HEK293 (cell line): ENCODE results near the gene ZNF32.

ENCODE experiments used
- CTCF ChIA-PET: fragments of 350-600 bp; formaldehyde crosslinking; extraction: SDS; loops from one replicate; lab custom pipeline; 2021; ENCODE audit warnings: antibody characterized with exemption; lab: Yijun Ruan, JAX
- POLR2A ChIA-PET: fragments of 300-600 bp; formaldehyde crosslinking; extraction: SDS; loops from one replicate; lab custom pipeline; 2020; ENCODE audit warnings: antibody characterized with exemption, inconsistent platforms; lab: Yijun Ruan, JAX
- H3K27ac ChIP-seq: fragments of 200-500 bp; sonication (Bioruptor generic); 2 replicates; pipeline ENCODE4 v1.5.1; 2014; ENCODE audit warnings: low read depth, low read length, control low read depth, inconsistent platforms; ENCODE audit errors: extremely low read depth
- H3K36me3 ChIP-seq, 2 experiments: fragments of 200-500 bp in 1 of 2; sonication (Bioruptor generic) in 1 of 2; 1 replicate in 1 of 2; 2 replicates in 1 of 2; pipeline ENCODE4 v1.5.1; 2014 to 2017; ENCODE audit warnings: inconsistent platforms in 2 of 2, low read length in 2 of 2; ENCODE audit not compliant: control insufficient read depth in 2 of 2, insufficient read depth in 1 of 2
- H3K4me1 ChIP-seq: fragments of 200-500 bp; sonication (Bioruptor generic); 2 replicates; pipeline ENCODE4 v1.5.1; 2014; ENCODE audit warnings: mild to moderate bottlenecking, low read length, inconsistent platforms; ENCODE audit not compliant: control insufficient read depth, insufficient read depth
- H3K4me3 ChIP-seq: 2 replicates; pipeline ENCODE4 v1.5.1; 2011; ENCODE audit warnings: low read depth, mild to moderate bottlenecking, control low read depth, low read length, moderate library complexity
- H3K9me3 ChIP-seq: fragments of 200-500 bp; sonication (Bioruptor generic); 2 replicates; pipeline ENCODE4 v1.5.1; 2014; ENCODE audit warnings: low read depth, low read length, inconsistent platforms; ENCODE audit not compliant: control insufficient read depth, insufficient read depth
- EGR2 ChIP-seq: fragments of 450-650 bp; formaldehyde crosslinking; IDR thresholded peaks from 2 replicates; pipeline ENCODE4 v1.5.1; 2016; ENCODE audit warnings: low read depth, missing biosample characterization, missing genetic modification characterization
- GFI1B ChIP-seq: fragments of 450-650 bp; formaldehyde crosslinking; IDR thresholded peaks from 2 replicates; pipeline ENCODE4 v1.5.1; 2016; ENCODE audit warnings: missing biosample characterization, missing genetic modification characterization
- KLF9 ChIP-seq: fragments of 450-650 bp; formaldehyde crosslinking; IDR thresholded peaks from 2 replicates; pipeline ENCODE4 v1.5.1; 2016; ENCODE audit warnings: missing biosample characterization, missing genetic modification characterization, low read depth
- OVOL3 ChIP-seq: fragments of 450-650 bp; formaldehyde crosslinking; IDR thresholded peaks from 2 replicates; pipeline ENCODE4 v1.5.1; 2016; ENCODE audit warnings: missing biosample characterization, missing genetic modification characterization
- SCRT2 ChIP-seq: fragments of 450-650 bp; formaldehyde crosslinking; IDR thresholded peaks from 2 replicates; pipeline ENCODE4 v1.5.1; 2016; ENCODE audit warnings: missing biosample characterization, missing genetic modification characterization
- YY2 ChIP-seq: fragments of 450-650 bp; formaldehyde crosslinking; IDR thresholded peaks from 2 replicates; pipeline ENCODE4 v1.5.1; 2016; ENCODE audit warnings: missing biosample characterization, missing genetic modification characterization
- ZNF114 ChIP-seq: fragments of 450-650 bp; formaldehyde crosslinking; IDR thresholded peaks from 2 replicates; pipeline ENCODE4 v1.5.0; 2017; ENCODE audit warnings: missing biosample characterization, missing genetic modification characterization
- ZNF184 ChIP-seq: fragments of 450-650 bp; IDR thresholded peaks from 2 replicates; pipeline ENCODE4 v1.5.1; 2018; ENCODE audit warnings: missing biosample characterization, mild to moderate bottlenecking, missing genetic modification characterization
- ZNF473 ChIP-seq: fragments of 450-650 bp; formaldehyde crosslinking; IDR thresholded peaks from 2 replicates; pipeline ENCODE4 v1.5.1; 2017; ENCODE audit warnings: missing biosample characterization, missing genetic modification characterization
- ZNF501 ChIP-seq: fragments of 450-650 bp; formaldehyde crosslinking; IDR thresholded peaks from 2 replicates; pipeline ENCODE4 v1.5.1; 2016; ENCODE audit warnings: missing biosample characterization, missing genetic modification characterization
- ZNF510 ChIP-seq: fragments of 450-650 bp; formaldehyde crosslinking; IDR thresholded peaks from 2 replicates; pipeline ENCODE4 v1.5.1; 2018; ENCODE audit warnings: mild to moderate bottlenecking, missing genetic modification characterization, missing biosample characterization; ENCODE audit not compliant: insufficient replicate concordance
- ZNF555 ChIP-seq: fragments of 450-650 bp; formaldehyde crosslinking; conservative IDR thresholded peaks from 2 replicates; pipeline ENCODE4 v1.5.1; 2017; ENCODE audit warnings: missing biosample characterization, mild to moderate bottlenecking, missing genetic modification characterization, inconsistent platforms
- ZNF623 ChIP-seq: fragments of 450-650 bp; formaldehyde crosslinking; IDR thresholded peaks from 2 replicates; pipeline ENCODE4 v1.5.1; 2016; ENCODE audit warnings: missing biosample characterization, missing genetic modification characterization
- ZNF626 ChIP-seq: fragments of 450-650 bp; sonication (Bioruptor Pico); formaldehyde crosslinking; IDR thresholded peaks from 2 replicates; pipeline ENCODE4 v1.5.1; 2018; ENCODE audit warnings: missing biosample characterization, missing genetic modification characterization, inconsistent platforms
- ZNF654 ChIP-seq: fragments of 450-650 bp; formaldehyde crosslinking; IDR thresholded peaks from 2 replicates; pipeline ENCODE4 v1.5.1; 2016; ENCODE audit warnings: low read depth, missing biosample characterization, missing genetic modification characterization
- ZNF707 ChIP-seq: fragments of 450-650 bp; formaldehyde crosslinking; IDR thresholded peaks from 2 replicates; pipeline ENCODE4 v1.5.1; 2016; ENCODE audit warnings: missing biosample characterization, missing genetic modification characterization
- ZSCAN5A ChIP-seq: fragments of 450-650 bp; formaldehyde crosslinking; IDR thresholded peaks from 2 replicates; pipeline ENCODE4 v1.5.1; 2016; ENCODE audit warnings: missing biosample characterization, missing genetic modification characterization
- TF ChIP-seq, protein P1 (sequence below): fragments of 450-650 bp; formaldehyde crosslinking; conservative IDR thresholded peaks from 2 replicates; pipeline ENCODE4 v1.5.1; 2016; ENCODE audit warnings: low read depth, missing biosample characterization, missing genetic modification characterization
- TF ChIP-seq, protein P2 (sequence below): fragments of 450-650 bp; formaldehyde crosslinking; IDR thresholded peaks from 2 replicates; pipeline ENCODE4 v1.5.1; 2016; ENCODE audit warnings: missing biosample characterization, missing genetic modification characterization
- TF ChIP-seq, protein P3 (sequence below): fragments of 450-650 bp; formaldehyde crosslinking; IDR thresholded peaks from 2 replicates; pipeline ENCODE4 v1.5.1; 2016; ENCODE audit warnings: missing biosample characterization, missing genetic modification characterization
- TF ChIP-seq, protein P4 (sequence below): fragments of 450-650 bp; formaldehyde crosslinking; IDR thresholded peaks from 2 replicates; pipeline ENCODE4 v1.5.1; 2017; ENCODE audit warnings: missing biosample characterization, mild to moderate bottlenecking, missing genetic modification characterization, moderate library complexity
- TF ChIP-seq, protein P5 (sequence below): fragments of 450-650 bp; formaldehyde crosslinking; IDR thresholded peaks from 2 replicates; pipeline ENCODE4 v1.5.1; 2016; ENCODE audit warnings: missing biosample characterization, missing genetic modification characterization

ZNF32 gene

DNA sequence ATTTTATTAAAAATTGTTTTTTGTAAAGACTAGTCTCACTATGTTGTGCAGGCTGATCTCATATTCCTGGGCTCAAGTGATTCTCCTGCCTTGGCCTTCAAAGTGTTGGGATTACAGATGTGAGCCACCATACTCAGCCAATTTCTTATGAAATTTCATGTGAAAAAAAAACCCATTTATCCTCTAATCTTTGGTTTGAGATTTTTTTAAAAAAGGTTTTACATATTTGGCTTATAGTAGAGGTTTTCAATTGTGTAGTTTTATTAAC is 35.5 kb upstream of the ZNF32 start:
- Histone ChIP-seq H3K27ac (no peak overlapping the region), H3K9me3 (no peaks in the 10 kb centered on the region), H3K36me3 (no peaks in the 10 kb centered on the region), H3K4me3 (no peak overlapping the region), H3K4me1 (no peaks in the 10 kb centered on the region)
- no peak for TF ChIP-seq ZNF623 (tag by site-specific recombination)
- no peak for TF ChIP-seq ZNF473 (tag by site-specific recombination)
- TF ChIP-seq, protein P1, sequence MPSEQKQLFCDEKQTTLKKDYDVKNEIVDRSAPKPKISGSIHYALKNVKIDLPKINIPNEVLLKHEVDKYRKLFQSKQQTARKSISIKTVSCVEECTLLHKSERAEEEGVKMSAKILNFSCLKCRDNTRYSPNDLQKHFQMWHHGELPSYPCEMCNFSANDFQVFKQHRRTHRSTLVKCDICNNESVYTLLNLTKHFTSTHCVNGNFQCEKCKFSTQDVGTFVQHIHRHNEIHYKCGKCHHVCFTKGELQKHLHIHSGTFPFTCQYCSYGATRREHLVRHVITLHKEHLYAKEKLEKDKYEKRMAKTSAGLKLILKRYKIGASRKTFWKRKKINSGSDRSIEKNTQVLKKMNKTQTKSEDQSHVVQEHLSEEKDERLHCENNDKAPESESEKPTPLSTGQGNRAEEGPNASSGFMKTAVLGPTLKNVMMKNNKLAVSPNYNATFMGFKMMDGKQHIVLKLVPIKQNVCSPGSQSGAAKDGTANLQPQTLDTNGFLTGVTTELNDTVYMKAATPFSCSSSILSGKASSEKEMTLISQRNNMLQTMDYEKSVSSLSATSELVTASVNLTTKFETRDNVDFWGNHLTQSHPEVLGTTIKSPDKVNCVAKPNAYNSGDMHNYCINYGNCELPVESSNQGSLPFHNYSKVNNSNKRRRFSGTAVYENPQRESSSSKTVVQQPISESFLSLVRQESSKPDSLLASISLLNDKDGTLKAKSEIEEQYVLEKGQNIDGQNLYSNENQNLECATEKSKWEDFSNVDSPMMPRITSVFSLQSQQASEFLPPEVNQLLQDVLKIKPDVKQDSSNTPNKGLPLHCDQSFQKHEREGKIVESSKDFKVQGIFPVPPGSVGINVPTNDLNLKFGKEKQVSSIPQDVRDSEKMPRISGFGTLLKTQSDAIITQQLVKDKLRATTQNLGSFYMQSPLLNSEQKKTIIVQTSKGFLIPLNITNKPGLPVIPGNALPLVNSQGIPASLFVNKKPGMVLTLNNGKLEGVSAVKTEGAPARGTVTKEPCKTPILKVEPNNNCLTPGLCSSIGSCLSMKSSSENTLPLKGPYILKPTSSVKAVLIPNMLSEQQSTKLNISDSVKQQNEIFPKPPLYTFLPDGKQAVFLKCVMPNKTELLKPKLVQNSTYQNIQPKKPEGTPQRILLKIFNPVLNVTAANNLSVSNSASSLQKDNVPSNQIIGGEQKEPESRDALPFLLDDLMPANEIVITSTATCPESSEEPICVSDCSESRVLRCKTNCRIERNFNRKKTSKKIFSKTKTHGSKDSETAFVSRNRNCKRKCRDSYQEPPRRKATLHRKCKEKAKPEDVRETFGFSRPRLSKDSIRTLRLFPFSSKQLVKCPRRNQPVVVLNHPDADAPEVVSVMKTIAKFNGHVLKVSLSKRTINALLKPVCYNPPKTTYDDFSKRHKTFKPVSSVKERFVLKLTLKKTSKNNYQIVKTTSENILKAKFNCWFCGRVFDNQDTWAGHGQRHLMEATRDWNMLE (tag by site-specific recombination): no peak
- no peak for TF ChIP-seq KLF9
- TF ChIP-seq, protein P2, sequence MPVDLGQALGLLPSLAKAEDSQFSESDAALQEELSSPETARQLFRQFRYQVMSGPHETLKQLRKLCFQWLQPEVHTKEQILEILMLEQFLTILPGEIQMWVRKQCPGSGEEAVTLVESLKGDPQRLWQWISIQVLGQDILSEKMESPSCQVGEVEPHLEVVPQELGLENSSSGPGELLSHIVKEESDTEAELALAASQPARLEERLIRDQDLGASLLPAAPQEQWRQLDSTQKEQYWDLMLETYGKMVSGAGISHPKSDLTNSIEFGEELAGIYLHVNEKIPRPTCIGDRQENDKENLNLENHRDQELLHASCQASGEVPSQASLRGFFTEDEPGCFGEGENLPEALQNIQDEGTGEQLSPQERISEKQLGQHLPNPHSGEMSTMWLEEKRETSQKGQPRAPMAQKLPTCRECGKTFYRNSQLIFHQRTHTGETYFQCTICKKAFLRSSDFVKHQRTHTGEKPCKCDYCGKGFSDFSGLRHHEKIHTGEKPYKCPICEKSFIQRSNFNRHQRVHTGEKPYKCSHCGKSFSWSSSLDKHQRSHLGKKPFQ (tag by site-specific recombination): no peak
- no peak for TF ChIP-seq ZNF510 (tag by site-specific recombination)
- TF ChIP-seq ZNF184: no peak
- no peak for TF ChIP-seq ZNF626
- TF ChIP-seq ZNF707 (tag by site-specific recombination): no peak
- no peak for TF ChIP-seq YY2
- CTCF ChIA-PET: no interaction called here
- POLR2A ChIA-PET: no interaction called here

- CTCF ChIA-PET: interaction anchor here (0.6 to 2.3 kb wide), 12 partner anchors 10 to 1173 kb away, joined by 3 to 19 read pairs (median 3); no protein-coding TSS in a partner anchor
- no peaks in the 10 kb centered on the region for H3K9me3 ChIP-seq
- no peaks in the 10 kb centered on the region for H3K36me3 ChIP-seq
- H3K4me1 ChIP-seq: no peaks in the 10 kb centered on the region
- POLR2A ChIA-PET: interaction anchor here (0.6 kb wide), 1 partner anchor 90 kb away, joined by 3 read pairs; no protein-coding TSS in a partner anchor
- H3K4me3 ChIP-seq: no peak overlapping the region
- H3K27ac ChIP-seq: no peak overlapping the region
- TF ChIP-seq, protein P3, sequence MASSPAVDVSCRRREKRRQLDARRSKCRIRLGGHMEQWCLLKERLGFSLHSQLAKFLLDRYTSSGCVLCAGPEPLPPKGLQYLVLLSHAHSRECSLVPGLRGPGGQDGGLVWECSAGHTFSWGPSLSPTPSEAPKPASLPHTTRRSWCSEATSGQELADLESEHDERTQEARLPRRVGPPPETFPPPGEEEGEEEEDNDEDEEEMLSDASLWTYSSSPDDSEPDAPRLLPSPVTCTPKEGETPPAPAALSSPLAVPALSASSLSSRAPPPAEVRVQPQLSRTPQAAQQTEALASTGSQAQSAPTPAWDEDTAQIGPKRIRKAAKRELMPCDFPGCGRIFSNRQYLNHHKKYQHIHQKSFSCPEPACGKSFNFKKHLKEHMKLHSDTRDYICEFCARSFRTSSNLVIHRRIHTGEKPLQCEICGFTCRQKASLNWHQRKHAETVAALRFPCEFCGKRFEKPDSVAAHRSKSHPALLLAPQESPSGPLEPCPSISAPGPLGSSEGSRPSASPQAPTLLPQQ (tag by site-specific recombination): no peak
- TF ChIP-seq SCRT2 (tag by site-specific recombination): no peak
- TF ChIP-seq, protein P4, sequence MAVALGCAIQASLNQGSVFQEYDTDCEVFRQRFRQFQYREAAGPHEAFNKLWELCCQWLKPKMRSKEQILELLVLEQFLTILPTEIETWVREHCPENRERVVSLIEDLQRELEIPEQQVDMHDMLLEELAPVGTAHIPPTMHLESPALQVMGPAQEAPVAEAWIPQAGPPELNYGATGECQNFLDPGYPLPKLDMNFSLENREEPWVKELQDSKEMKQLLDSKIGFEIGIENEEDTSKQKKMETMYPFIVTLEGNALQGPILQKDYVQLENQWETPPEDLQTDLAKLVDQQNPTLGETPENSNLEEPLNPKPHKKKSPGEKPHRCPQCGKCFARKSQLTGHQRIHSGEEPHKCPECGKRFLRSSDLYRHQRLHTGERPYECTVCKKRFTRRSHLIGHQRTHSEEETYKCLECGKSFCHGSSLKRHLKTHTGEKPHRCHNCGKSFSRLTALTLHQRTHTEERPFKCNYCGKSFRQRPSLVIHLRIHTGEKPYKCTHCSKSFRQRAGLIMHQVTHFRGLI (tag by site-specific recombination): no peak
- no peak for TF ChIP-seq OVOL3 (tag by site-specific recombination)
- no peak for TF ChIP-seq ZNF114
- TF ChIP-seq ZNF654 (tag by site-specific recombination): peak; percentile 40
- no peak for TF ChIP-seq ZNF501 (tag by site-specific recombination)
- TF ChIP-seq ZSCAN5A: no peak
- TF ChIP-seq, protein P5, sequence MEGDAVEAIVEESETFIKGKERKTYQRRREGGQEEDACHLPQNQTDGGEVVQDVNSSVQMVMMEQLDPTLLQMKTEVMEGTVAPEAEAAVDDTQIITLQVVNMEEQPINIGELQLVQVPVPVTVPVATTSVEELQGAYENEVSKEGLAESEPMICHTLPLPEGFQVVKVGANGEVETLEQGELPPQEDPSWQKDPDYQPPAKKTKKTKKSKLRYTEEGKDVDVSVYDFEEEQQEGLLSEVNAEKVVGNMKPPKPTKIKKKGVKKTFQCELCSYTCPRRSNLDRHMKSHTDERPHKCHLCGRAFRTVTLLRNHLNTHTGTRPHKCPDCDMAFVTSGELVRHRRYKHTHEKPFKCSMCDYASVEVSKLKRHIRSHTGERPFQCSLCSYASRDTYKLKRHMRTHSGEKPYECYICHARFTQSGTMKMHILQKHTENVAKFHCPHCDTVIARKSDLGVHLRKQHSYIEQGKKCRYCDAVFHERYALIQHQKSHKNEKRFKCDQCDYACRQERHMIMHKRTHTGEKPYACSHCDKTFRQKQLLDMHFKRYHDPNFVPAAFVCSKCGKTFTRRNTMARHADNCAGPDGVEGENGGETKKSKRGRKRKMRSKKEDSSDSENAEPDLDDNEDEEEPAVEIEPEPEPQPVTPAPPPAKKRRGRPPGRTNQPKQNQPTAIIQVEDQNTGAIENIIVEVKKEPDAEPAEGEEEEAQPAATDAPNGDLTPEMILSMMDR: 0 out of 2 replicates have a peak, but pooled peaks have one; percentile 10
- no peak for TF ChIP-seq ZNF555
- no peak for TF ChIP-seq EGR2
- no peak for TF ChIP-seq GFI1B
Observed at GRCh38 chr10:43683451-43684291, 35.0 kb upstream of the ZNF32 start.
